HG03342 (cell line): ENCODE measurements around the gene ZNF583.

Experiments
- ATAC-seq: cut with Tn5 transposase; IDR thresholded peaks from one replicate; pipeline ENCODE4 v1.9.1; 2021; ENCODE audit warnings: mild to moderate bottlenecking, moderate library complexity; ENCODE audit not compliant: unreplicated experiment

ZNF583 gene

DNA sequence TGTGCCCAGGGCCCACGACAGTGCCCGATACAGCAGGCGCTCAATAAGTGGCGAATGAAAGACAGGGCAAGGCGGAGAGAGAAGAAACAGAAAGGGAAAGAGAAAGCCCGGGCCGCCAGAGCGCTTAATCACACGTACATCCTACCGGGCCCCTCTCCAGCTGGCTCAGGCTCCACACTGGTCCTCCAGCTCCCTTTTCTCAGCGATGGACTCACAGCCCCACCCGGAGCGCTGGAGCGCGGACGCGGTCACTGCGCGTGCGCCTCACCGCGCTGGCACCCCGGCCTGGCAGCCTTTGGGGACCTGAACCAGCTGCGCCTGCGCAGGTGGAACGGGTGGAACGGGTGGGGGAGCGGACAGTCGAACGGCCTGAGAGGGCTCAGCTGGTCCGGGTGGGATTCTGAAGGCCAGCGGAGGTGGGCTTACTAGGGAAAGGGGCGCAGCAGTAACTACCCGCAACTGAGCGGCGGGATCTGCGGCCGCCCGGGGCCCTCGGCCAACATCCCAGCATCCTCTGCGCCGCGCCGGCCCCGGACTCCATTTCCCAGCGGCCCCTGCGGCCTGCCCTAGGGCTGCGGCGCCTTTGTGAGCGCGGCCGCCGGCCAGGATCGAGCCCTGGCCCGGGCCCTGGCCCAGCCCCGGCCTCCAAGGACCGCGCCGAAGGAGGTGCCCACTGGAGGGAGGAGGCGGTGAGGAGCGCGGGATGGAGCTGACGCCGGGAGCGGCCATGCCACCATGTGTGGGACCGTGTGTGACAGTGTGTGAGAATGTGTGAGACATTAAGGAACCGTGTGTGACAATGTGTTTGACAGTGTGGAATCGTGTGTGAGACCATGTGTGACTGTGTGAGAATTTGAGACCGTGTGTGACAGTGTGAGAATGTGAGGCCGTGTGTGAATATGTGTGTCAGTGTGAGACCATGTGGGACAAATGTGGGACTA, at the start of gene ZNF583:
ZNF583 (plus strand) TSS at position 569 of the 941 bp plus-strand sequence. CDS start 2,783 bp downstream, outside the sequence.
- peak; percentile 87 for ATAC-seq

GRCh38 chr19:56355517-56355916, 48.6 kb upstream of the ZNF583 start:
- ATAC-seq: no peak

DNA sequence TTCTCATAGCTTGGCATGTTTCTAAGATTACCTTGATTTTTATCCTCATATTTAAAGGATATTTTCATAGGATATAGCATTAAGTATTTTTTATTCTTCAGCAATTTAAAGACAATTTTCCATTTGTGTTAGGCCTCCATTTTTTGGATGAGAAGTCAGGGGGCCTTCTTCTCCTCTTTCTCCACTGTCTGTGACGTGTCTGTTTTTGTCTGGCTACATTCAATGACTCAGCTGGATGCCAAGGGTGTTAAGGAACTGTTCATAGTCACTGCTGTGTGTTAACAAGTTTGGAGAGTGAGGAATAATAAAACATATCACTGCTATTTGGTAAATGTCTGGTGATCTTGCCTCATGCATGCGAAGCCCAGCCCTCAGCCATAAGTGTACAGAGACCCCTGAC, 47.2 kb upstream of the ZNF583 start:
- no peak for ATAC-seq

DNA sequence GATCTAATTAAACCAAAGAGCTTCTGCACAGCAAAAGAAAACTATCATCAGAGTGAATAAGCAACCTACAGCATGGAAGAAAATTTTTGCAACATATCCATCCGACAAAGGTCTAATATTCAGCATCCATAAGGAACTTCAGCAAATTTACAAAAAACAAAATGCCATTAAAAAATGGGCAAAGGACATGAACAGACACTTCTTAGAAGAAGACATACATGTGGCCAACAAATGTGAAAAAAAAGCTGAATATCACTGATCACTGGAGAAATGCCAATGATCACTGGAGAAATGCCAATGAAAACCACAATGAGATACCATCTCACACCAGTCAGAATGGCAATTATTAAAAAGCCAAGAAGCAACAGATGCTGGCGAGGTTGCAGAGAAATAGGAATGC, 43.3 kb upstream of the ZNF583 start:
- ATAC-seq: no peak

- ATAC-seq: peak; percentile 77
These were observed 36.1 kb upstream of the ZNF583 start for GRCh38 chr19:56367829-56368711.

- ATAC-seq: no peak
These were observed 34.1 kb upstream of the ZNF583 start for GRCh38 chr19:56369886-56370676.

GRCh38 chr19:56372281-56372680, 31.9 kb upstream of the ZNF583 start:
- no peak for ATAC-seq

DNA sequence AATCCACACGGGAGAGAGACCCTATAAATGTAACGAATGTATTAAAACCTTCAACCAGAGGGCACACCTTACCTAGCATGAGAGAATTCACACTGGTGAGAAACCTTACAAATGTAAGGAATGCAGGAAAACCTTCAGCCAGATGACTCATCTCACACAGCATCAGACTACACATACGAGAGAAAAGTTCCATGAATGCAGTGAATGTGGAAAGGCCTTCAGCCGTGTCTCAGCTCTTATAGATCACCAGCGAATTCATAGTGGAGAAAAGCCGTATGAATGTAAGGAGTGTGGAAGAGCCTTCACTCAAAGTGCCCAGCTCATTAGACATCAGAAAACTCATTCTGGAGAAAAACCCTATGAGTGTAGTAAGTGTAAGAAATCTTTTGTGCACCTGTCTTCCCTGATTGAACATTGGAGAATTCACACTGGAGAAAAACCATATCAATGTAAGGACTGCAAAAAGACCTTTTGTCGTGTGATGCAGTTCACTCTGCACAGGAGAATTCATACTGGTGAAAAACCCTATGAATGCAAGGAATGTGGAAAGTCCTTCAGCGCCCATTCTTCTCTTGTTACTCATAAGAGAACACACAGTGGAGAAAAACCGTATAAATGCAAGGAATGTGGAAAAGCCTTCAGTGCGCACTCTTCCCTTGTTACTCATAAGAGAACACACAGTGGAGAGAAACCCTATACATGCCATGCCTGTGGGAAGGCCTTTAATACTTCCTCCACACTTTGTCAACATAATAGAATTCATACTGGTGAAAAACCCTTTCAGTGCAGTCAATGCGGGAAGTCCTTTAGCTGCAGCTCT, 26.8 kb upstream of the ZNF583 start:
- no peak for ATAC-seq

DNA sequence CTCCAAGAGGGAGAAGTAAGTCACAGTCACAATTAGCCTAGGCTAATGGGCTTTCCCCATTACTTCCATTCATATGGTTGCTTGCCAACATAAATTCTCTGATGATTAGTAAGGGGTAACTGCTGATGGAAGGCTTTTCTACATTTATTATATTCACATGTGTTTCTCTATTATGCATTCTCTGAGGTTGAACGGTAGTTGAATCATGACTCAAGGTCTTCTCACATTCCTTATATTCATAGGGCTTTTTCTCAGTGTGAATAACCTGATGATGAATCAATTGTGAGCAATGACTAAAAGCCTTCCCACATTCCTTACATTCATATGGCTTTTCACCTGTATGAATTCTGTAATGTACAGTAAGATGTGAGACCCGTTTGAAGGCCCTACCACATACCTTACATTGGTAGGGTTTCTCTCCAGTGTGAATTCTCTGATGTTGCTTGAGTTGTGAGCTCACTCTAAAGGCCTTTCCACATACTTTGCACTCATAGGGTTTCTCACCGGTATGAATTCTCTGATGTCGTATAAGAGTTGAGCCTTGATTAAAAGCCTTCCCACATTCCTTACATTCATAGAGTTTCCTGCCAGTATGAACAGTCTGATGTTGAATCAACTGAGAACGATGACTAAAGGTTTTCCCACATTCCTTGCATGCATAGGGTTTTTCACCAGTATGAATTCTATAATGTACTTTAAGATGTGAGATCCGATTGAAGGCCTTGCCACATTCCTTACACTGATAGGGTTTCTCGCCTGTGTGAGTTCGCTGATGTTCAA, 20.1 kb upstream of the ZNF583 start:
- ATAC-seq: no peak

DNA sequence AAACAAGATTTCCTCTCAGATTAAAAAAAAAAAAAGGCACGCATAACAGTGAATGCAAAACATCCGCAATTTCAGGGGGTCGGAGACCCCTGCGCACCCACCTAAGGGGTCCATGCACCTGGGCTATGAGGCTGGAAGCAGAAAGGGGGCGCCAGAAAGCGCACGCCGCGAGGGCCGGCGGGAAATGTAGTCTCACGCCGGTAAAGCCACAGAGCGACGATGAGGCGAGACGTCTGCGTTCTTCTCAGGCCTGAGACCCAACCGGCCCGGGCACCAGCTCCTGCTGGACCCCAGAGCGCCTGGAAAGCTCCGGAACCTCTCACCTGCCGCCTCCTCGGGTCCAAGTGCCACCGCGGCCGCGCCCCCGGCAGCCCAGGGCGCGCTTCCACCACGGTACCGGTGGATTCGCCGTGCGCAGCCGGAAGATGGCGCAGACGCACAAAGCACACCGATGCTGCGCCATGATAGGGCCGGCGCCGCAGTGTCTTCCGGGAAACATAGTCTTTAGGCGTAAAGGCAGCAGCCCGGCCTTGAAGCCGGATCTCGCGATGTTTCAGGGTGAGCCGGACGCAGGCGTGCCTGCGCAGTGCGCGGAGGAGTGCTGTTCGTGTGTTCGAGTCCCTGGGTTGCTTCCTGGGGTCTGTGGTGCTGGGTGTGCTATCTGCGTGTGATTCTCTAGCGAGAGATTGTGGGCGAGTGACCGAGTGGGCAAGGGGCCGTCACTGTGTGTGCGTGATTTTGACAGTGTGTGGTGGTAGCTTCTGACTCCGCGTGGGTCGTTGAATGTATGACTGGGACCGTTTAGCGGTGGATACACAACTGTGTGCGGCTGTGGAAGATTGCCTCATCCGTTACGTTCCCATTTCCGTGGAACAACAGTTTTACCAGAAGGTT, 10.8 kb upstream of the ZNF583 start, which contains the start of gene ZNF582:
ZNF582 (minus strand) TSS at position 416 of the 894 bp plus-strand sequence. CDS start 1,782 bp downstream, outside the sequence.
- peak; percentile 90 for ATAC-seq

GRCh38 chr19:56398809-56399208, 5.3 kb upstream of the ZNF583 start:
- no peak for ATAC-seq

DNA sequence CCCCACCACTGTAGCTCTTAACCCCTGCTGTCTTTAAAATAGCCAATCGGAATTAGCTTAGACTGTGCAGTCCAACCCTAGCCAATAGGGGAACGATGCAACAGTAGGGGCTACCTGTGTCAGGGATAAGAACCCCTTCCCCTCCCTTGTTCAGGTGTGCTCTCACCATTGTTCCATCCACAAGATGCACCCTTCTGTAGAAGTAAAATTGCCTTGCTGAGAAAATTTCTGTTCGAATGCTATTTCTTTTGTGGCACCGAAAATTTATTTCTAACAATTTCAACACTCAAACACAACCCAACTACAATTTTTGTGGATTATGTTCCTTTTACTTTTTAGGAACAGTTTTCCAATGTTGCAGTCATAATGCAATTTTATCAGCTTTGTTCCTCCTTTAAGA, 3.6 kb upstream of the ZNF583 start:
- ATAC-seq: no peak

DNA sequence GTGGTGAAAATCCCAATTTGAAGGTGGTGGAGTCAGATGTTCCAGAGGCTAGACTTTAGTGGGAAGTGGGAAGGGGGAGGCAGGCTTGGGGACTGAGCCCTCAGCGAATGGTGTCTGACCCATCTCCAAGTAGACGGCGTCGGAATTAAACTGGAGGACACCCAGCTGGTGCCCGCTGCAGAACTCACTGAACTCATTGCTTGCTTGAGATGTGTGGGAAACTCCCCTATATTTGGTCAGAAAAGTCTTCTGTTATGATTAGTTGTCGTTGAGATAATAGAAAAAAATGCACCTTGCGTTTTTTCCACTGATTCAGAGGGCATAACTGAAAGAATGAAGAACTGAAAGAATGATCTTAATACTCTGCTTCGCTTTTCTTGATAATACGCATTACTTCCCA, 871 bp upstream of the ZNF583 start:
- ATAC-seq: peak; percentile 7

DNA sequence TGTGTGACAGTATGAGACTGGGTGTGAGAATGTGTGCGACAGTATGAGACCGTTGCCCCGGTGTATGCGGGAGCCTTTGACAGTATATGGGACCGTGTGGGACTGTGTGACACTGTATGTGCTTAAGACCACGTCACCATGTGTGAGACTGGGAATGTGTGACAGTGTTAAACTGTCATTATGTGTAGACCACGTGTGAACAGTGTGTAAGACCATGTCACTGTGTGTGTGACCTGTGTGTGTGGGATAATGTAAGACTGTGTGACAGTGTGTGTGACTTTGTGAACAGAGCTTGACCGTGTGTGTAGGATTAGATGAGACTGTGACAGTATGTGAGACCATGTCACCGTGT, 549 bp downstream of the ZNF583 start:
- no peak for ATAC-seq

DNA sequence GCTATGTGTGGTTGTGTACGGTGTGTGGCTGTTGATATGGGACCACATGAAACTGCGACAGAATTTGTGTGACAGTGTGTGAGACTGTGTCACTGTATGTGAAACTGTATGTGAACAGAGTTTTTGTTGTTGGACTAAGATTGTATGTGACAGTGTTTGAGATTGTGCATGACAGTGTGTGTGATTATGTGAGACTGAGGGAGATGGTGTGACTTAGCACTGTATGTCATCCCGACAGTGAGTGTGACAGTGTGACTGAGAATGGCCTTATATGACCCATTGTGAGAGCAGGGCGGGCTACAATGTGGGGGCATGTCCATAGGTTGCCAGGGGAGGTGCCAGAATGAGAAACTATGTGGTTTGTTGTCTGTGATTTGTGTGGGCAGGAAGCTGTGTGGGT, 930 bp downstream of the ZNF583 start:
- no peak for ATAC-seq

GRCh38 chr19:56423276-56423984, 19.3 kb downstream of the ZNF583 start:
- ATAC-seq: no peak

GRCh38 chr19:56423985-56424353, 19.8 kb downstream of the ZNF583 start:
- no peak for ATAC-seq
